Stimulated activated CD8-positive, alpha-beta memory T cell treated with anti-CD3 and anti-CD28 coated beads, Interleukin-4, amount 100 ng/mL, for 48 hours (primary cell): ENCODE results near the gene RAB40AL.

Source experiments
- DNase-seq: peaks from one replicate; pipeline ENCODE4 v3.0.0-alpha.2; 2020

The RAB40AL gene

GRCh38 chrX:102985192-102985591 lies 48.1 kb downstream of the RAB40AL start:
- DNase-seq = no peak
